Fibroblast of mammary gland (primary cell): ENCODE results near the gene RND1.

Experiments used
- DNase-seq: peaks from one replicate; pipeline ENCODE4 v3.0.0-alpha.2; 2010; ENCODE audit warnings: low read depth
- H3K4me3 ChIP-seq: 2 replicates; pipeline ENCODE4 v1.5.1; 2011; ENCODE audit warnings: low read depth, mild to moderate bottlenecking, low read length, moderate library complexity; ENCODE audit not compliant: control insufficient read depth
- CTCF ChIP-seq: conservative IDR thresholded peaks from 2 replicates; pipeline ENCODE4 v1.5.1; 2011; ENCODE audit warnings: low read depth, low read length, inconsistent platforms; ENCODE audit not compliant: control insufficient read depth, insufficient read depth

Gene RND1

GRCh38 chr12:48807981-48808380 lies 57.7 kb downstream of the RND1 start:
- TF ChIP-seq CTCF: no peak
- no peak for DNase-seq
- H3K4me3 ChIP-seq: no peak overlapping the region
